Natural killer cell (primary cell): ENCODE data around the gene ISCU. TPM values are rescaled to one million over a fixed set of nuclear protein-coding genes. Genes with fewer than 3 reads are reported as not detected.

Experiments
- ATAC-seq, 3 donors: fragments of 150-1000 bp in 2 of 3; fragments of 200-7000 bp in 1 of 3; cut with Tn5 transposase; 1 replicate in 1 of 3; 2 replicates in 2 of 3; pipeline ENCODE4 v1.10.0; 2021; ENCODE audit warnings: mild to moderate bottlenecking in 2 of 3, moderate library complexity in 2 of 3
- DNase-seq, 2 donors: peaks; one replicate each; pipeline versions ENCODE4 v3.0.0 to v3.0.0-alpha.2; 2013 to 2021; ENCODE audit warnings: mixed read lengths in 1 of 2
- H3K27ac ChIP-seq: one replicate; pipeline ENCODE4 v1.5.1; 2013; ENCODE audit warnings: mild to moderate bottlenecking, low read length
- H3K27me3 ChIP-seq: one replicate; pipeline ENCODE4 v1.6.1; 2013; ENCODE audit warnings: low read length; ENCODE audit not compliant: control insufficient read depth, insufficient read depth
- H3K36me3 ChIP-seq: one replicate; pipeline ENCODE4 v1.6.1; 2013; ENCODE audit warnings: low read length; ENCODE audit not compliant: control insufficient read depth, insufficient read depth
- H3K4me1 ChIP-seq: one replicate; pipeline ENCODE4 v1.6.1; 2013; ENCODE audit warnings: low read length; ENCODE audit not compliant: control insufficient read depth, insufficient read depth
- H3K4me3 ChIP-seq: one replicate; pipeline ENCODE4 v1.5.1; 2013; ENCODE audit warnings: low read length
- H3K9me3 ChIP-seq: one replicate; pipeline ENCODE4 v1.6.1; 2013; ENCODE audit warnings: low read length; ENCODE audit not compliant: control insufficient read depth, insufficient read depth
- H3K27ac Mint-ChIP-seq, 2 donors: one replicate each; pipeline ENCODE4 v1.8.0; 2022; ENCODE audit warnings: mild to moderate bottlenecking in 2 of 2, mixed read lengths in 2 of 2, moderate library complexity in 1 of 2
- H3K27me3 Mint-ChIP-seq, 2 donors: one replicate each; pipeline ENCODE4 v1.8.0; 2022; ENCODE audit warnings: low read depth in 2 of 2, mixed read lengths in 2 of 2
- H3K36me3 Mint-ChIP-seq: one replicate; pipeline ENCODE4 v1.8.0; 2022; ENCODE audit warnings: mixed read lengths
- H3K4me1 Mint-ChIP-seq, 2 donors: one replicate each; pipeline ENCODE4 v1.8.0; 2022; ENCODE audit warnings: mixed read lengths in 2 of 2
- H3K4me3 Mint-ChIP-seq: one replicate; pipeline ENCODE4 v1.8.0; 2022; ENCODE audit warnings: mild to moderate bottlenecking, moderate library complexity, mixed read lengths
- H3K9me3 Mint-ChIP-seq, 2 donors: one replicate each; pipeline ENCODE4 v1.8.0; 2022; ENCODE audit warnings: mixed read lengths in 2 of 2
- CTCF ChIP-seq: fragments of 200-600 bp; IDR thresholded peaks from one replicate; pipeline ENCODE4 v1.8.0; 2022; ENCODE audit warnings: antibody characterized with exemption
- WGBS: methylation state at CpG from one replicate; pipeline ENCODE4 v1.1.7; 2013; ENCODE audit warnings: missing lambda C conversion rate; ENCODE audit not compliant: insufficient coverage; 5-methylcytosine and 5-hydroxymethylcytosine counted together
- intact Hi-C: fragments of 100-400 bp; cut with micrococcal nuclease; formaldehyde crosslinking; loops from one replicate; pipeline ENCODE4 v1.14.2; 2022
- total RNA-seq, 4 donors: library from RNA; stranded (reverse); fragments of 120-200 nt in 1 of 4; gene quantifications; one replicate each; pipeline versions ENCODE4 v1.2.3 to v1.2.4, GENCODE V29; 2013 to 2022

Gene ISCU
- total RNA-seq, 3 donors from 2014 or later (not counting 1 experiment from before 2014, with no cell fraction given), result 86.9 to 103 (median 97.4) TPM

- Histone ChIP-seq H3K27me3 (no peaks in the 10 kb centered on the region), H3K4me3 (no peak within 1 kb of the TSS), H3K27ac (no peak within 1 kb of the TSS), H3K4me1 (no peaks in the 10 kb centered on the region), H3K9me3 (no peaks in the 10 kb centered on the region), H3K36me3 (no peaks in the 10 kb centered on the region)
- WGBS, result 73% methylated on average over 21 of the region's 27 CpGs
- H3K27me3 Mint-ChIP-seq, result no peaks in the 10 kb centered on the region
- H3K4me1 Mint-ChIP-seq, result peaks cover 0 to 9% of the 10 kb centered on the region in 2 donors
- DNase-seq (no peak), ATAC-seq (no peak)
- intact Hi-C loops, result no loop called here
- no peak within 1 kb of the TSS for H3K4me3 Mint-ChIP-seq
- TF ChIP-seq CTCF, result no peak
- no peaks in the 10 kb centered on the region for H3K36me3 Mint-ChIP-seq
- H3K9me3 Mint-ChIP-seq, result no peaks in the 10 kb centered on the region
- no peak within 1 kb of the TSS for H3K27ac Mint-ChIP-seq
These were observed 35.4 kb downstream of the ISCU start, which contains the start of gene TMEM119 for GRCh38 chr12:108597559-108598471. Gene TMEM119, minus strand, starts transcription at chr12:108598084. Its CDS starts 5,701 bp downstream, at chr12:108592383.

DNA sequence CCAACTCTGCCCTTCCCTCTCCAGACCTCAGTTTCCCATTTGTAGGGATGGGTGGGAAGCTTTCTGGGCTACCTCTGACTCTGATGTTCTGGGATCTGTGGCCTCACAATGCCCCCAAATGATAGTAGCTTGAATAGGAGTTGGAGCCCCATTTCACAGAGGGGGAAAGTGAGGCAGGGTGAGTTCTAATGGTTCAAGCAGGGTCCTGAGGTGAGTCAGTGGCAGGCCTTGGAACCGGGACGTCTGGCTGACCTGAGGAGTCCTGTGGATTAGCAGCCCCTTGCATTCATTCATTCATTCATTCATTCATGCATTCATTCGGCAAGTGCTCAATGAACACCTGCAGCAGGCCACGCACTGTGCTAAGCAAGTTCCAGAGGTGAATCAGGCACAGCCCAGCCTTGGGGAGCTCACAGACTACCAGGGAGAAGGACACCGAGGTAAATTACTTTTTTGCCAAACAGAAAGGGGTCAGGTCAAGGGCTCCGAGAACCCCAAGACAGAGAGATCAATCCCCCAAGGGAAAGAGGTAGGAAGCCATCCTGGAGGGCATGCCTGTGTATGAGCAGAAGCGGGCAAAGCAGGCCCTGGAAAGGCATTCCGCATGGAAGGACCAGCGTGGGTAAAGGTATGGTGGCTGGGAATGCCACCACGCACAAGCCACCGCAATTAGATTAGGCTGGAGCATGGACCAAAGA lies 36.3 kb downstream of the ISCU start:
- Histone ChIP-seq H3K27me3 (no peaks in the 10 kb centered on the region), H3K36me3 (no peaks in the 10 kb centered on the region), H3K4me3 (no peak overlapping the region), H3K4me1 (no peaks in the 10 kb centered on the region), H3K27ac (no peak overlapping the region), H3K9me3 (no peaks in the 10 kb centered on the region)
- H3K4me1 Mint-ChIP-seq, result peaks cover 0 to 9% of the 10 kb centered on the region in 2 donors
- no peaks in the 10 kb centered on the region for H3K9me3 Mint-ChIP-seq
- no peak for TF ChIP-seq CTCF
- WGBS, result 92% methylated on average over 11 of the region's 11 CpGs
- intact Hi-C loops, result no loop called here
- ATAC-seq (no peak), DNase-seq (no peak)
- H3K27ac Mint-ChIP-seq, result no peak overlapping the region
- H3K27me3 Mint-ChIP-seq, result no peaks in the 10 kb centered on the region
- H3K4me3 Mint-ChIP-seq, result no peak overlapping the region
- H3K36me3 Mint-ChIP-seq, result no peaks in the 10 kb centered on the region

GRCh38 chr12:108599541-108599940 lies 37.1 kb downstream of the ISCU start:
- Mint-ChIP-seq H3K27ac (no peak overlapping the region), H3K27me3 (peaks cover 4 to 6% of the 10 kb centered on the region in 2 donors), H3K4me3 (no peak overlapping the region), H3K9me3 (no peaks in the 10 kb centered on the region), H3K4me1 (peaks cover 5 to 9% of the 10 kb centered on the region in 2 donors), H3K36me3 (no peaks in the 10 kb centered on the region)
- Histone ChIP-seq H3K27me3 (no peaks in the 10 kb centered on the region), H3K36me3 (no peaks in the 10 kb centered on the region), H3K9me3 (no peaks in the 10 kb centered on the region), H3K4me3 (no peak overlapping the region), H3K27ac (no peak overlapping the region), H3K4me1 (no peaks in the 10 kb centered on the region)
- 82% methylated on average over 6 of the region's 6 CpGs for WGBS
- TF ChIP-seq CTCF, result no peak
- ATAC-seq (no peak), DNase-seq (no peak)
- intact Hi-C loops, result no loop called here
